AG04450 (cell line): Measurements from ENCODE around the gene RFX4. TPM values are rescaled to one million over a fixed set of nuclear protein-coding genes. Genes with fewer than 3 reads are reported as not detected.

ENCODE experiments used
- CTCF ChIA-PET: fragments of 300-600, 350-600 bp; formaldehyde crosslinking; extraction: SDS; loops from one replicate; lab custom pipeline; 2022; ENCODE audit warnings: antibody characterized with exemption, inconsistent platforms; lab: Charles Lee
- POLR2A ChIA-PET: fragments of 350-600 bp; formaldehyde crosslinking; extraction: SDS; loops from one replicate; lab custom pipeline; 2021; ENCODE audit warnings: antibody characterized with exemption, inconsistent platforms; lab: Yijun Ruan, JAX
- DNase-seq: peaks from one replicate; pipeline ENCODE4 v3.0.0-alpha.2; 2011; ENCODE audit warnings: low read depth, low spot score
- H3K27ac ChIP-seq: one replicate; pipeline ENCODE4 v1.5.1; 2012; ENCODE audit warnings: low read depth, low read length, control low read depth
- H3K27me3 ChIP-seq: one replicate; pipeline ENCODE4 v1.6.0; 2012; ENCODE audit warnings: low read length; ENCODE audit not compliant: control insufficient read depth, insufficient read depth
- H3K4me3 ChIP-seq: 2 replicates; pipeline ENCODE4 v1.5.1; 2011; ENCODE audit warnings: mild to moderate bottlenecking, low read depth, low read length, control low read depth
- H3K9me3 ChIP-seq: 2 replicates; pipeline ENCODE4 v1.5.1; 2012; ENCODE audit warnings: low read length; ENCODE audit not compliant: control insufficient read depth, insufficient read depth
- polyA plus RNA-seq: library from polyadenylated mRNA; depleted of rRNA; stranded (reverse); fragments of >200 nt; gene quantifications from 2 replicates; pipeline ENCODE4 v1.2.3, GENCODE V29; 2011
- TF ChIP-seq, protein P1 (sequence below): IDR thresholded peaks from 2 replicates; pipeline ENCODE4 v1.5.1; 2011; ENCODE audit warnings: low read depth, low read length, control low read depth, inconsistent platforms

RFX4 gene
- polyA plus RNA-seq, 1 experiment = not detected

DNA sequence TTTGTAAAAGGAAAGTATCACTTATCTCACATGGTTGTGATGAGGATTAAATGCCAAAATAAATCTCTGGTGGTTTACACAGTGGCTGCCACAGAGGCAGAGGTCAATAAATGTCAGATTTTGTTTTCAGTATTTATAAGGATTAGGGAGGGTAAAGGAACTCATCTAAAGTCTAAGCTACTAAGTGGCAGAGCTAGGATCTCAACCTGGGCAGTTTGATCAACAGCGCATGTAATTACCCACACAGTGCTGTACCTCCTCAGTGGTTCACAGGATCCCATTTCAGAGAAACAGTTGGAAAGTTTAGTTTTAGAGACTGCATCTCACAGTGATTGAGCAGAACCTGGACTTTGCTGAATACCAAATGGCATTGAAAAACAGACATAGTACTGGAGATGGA lies 146.8 kb downstream of the RFX4 start:
- TF ChIP-seq, protein P1, sequence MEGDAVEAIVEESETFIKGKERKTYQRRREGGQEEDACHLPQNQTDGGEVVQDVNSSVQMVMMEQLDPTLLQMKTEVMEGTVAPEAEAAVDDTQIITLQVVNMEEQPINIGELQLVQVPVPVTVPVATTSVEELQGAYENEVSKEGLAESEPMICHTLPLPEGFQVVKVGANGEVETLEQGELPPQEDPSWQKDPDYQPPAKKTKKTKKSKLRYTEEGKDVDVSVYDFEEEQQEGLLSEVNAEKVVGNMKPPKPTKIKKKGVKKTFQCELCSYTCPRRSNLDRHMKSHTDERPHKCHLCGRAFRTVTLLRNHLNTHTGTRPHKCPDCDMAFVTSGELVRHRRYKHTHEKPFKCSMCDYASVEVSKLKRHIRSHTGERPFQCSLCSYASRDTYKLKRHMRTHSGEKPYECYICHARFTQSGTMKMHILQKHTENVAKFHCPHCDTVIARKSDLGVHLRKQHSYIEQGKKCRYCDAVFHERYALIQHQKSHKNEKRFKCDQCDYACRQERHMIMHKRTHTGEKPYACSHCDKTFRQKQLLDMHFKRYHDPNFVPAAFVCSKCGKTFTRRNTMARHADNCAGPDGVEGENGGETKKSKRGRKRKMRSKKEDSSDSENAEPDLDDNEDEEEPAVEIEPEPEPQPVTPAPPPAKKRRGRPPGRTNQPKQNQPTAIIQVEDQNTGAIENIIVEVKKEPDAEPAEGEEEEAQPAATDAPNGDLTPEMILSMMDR = no peak
- no peak overlapping the region for H3K4me3 ChIP-seq
- no peak for DNase-seq
- H3K27ac ChIP-seq = no peak overlapping the region
- POLR2A ChIA-PET = no interaction called here
- CTCF ChIA-PET = interaction anchor here (0.8 kb wide), 1 partner anchor 402 kb away, joined by 3 read pairs; no protein-coding TSS in a partner anchor
- H3K9me3 ChIP-seq = no peaks in the 10 kb centered on the region
- H3K27me3 ChIP-seq = no peaks in the 10 kb centered on the region

DNA sequence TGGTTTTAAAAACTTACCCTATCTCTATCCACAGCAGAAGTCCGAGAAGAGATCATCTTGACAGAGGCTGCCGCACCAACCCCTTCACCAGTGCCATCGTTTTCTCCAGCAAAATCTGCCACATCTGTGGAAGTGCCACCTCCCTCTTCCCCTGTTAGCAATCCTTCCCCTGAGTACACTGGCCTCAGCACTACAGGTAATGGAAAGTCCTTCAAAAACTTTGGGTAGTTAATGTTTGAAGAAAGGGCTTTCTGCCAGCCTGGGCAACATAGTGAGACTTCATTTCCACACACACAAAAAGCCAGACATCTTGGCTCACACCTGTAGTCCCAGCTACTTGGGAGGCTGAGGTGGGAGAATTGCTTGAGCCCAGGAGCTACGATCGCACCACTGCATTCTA lies 150.1 kb downstream of the RFX4 start:
- ChIA-PET POLR2A (no interaction called here), CTCF (no interaction called here)
- Histone ChIP-seq H3K4me3 (no peak overlapping the region), H3K9me3 (no peaks in the 10 kb centered on the region), H3K27ac (no peak overlapping the region), H3K27me3 (peaks cover 7% of the 10 kb centered on the region)
- TF ChIP-seq, protein P1 = no peak
- DNase-seq = no peak

GRCh38 chr12:106733660-106734059 lies 150.9 kb downstream of the RFX4 start:
- ChIA-PET POLR2A (no interaction called here), CTCF (no interaction called here)
- Histone ChIP-seq H3K4me3 (no peak overlapping the region), H3K9me3 (no peaks in the 10 kb centered on the region), H3K27me3 (peaks cover 7% of the 10 kb centered on the region), H3K27ac (no peak overlapping the region)
- TF ChIP-seq, protein P1 = no peak
- DNase-seq = no peak

- CTCF ChIA-PET = interaction anchor here (0.5 kb wide), 1 partner anchor 9 kb away, joined by 4 read pairs; no protein-coding TSS in a partner anchor
Measured at GRCh38 chr12:106736051-106736957, 153.5 kb downstream of the RFX4 start.

More at GRCh38 chr12:106736051-106736957, 153.5 kb downstream of the RFX4 start:
- POLR2A ChIA-PET = no interaction called here
- peaks cover 7% of the 10 kb centered on the region for H3K27me3 ChIP-seq
- DNase-seq = no peak
- TF ChIP-seq, protein P1 = no peak
- H3K4me3 ChIP-seq = no peak overlapping the region
- H3K9me3 ChIP-seq = no peaks in the 10 kb centered on the region
- H3K27ac ChIP-seq = no peak overlapping the region
